Amygdala (tissue), 56 donors: ENCODE measurements around the gene ZNF366.

Experiments used
- DNase-seq, 56 donors: peaks; one replicate each; lab custom pipeline; 2025; lab: John Stamatoyannopoulos, UW

Gene ZNF366

GRCh38 chr5:72497823-72498222, 9.4 kb downstream of the ZNF366 start:
- DNase-seq: no peak

GRCh38 chr5:72495410-72495809, 11.8 kb downstream of the ZNF366 start:
- no peak for DNase-seq

- DNase-seq: no peak
These were observed 12.5 kb downstream of the ZNF366 start for GRCh38 chr5:72494623-72495124.

GRCh38 chr5:72489536-72489935, 17.7 kb downstream of the ZNF366 start:
- DNase-seq: no peak

GRCh38 chr5:72488756-72489155, 18.5 kb downstream of the ZNF366 start:
- DNase-seq: no peak

- DNase-seq: no peak
These were observed 20.0 kb downstream of the ZNF366 start for GRCh38 chr5:72487177-72487576.

GRCh38 chr5:72486371-72486770, 20.8 kb downstream of the ZNF366 start:
- DNase-seq: no peak

GRCh38 chr5:72485430-72485974, 21.7 kb downstream of the ZNF366 start:
- no peak for DNase-seq

- DNase-seq: no peak
These were observed 25.2 kb downstream of the ZNF366 start for GRCh38 chr5:72482046-72482445.

- DNase-seq: no peak
These were observed 26.4 kb downstream of the ZNF366 start for GRCh38 chr5:72480841-72481240.

GRCh38 chr5:72479921-72480320, 27.3 kb downstream of the ZNF366 start:
- DNase-seq: no peak

- peak in 1 of 56 donors; percentile 6 for DNase-seq
These were observed 28.5 kb downstream of the ZNF366 start for GRCh38 chr5:72478684-72479083.

GRCh38 chr5:72478276-72478675, 28.9 kb downstream of the ZNF366 start:
- DNase-seq: no peak

- DNase-seq: no peak
These were observed 29.6 kb downstream of the ZNF366 start for GRCh38 chr5:72477644-72478043.

- DNase-seq: no peak
These were observed 30.0 kb downstream of the ZNF366 start for GRCh38 chr5:72477176-72477575.

GRCh38 chr5:72476721-72477120, 30.5 kb downstream of the ZNF366 start:
- DNase-seq: no peak

GRCh38 chr5:72476275-72476674, 30.9 kb downstream of the ZNF366 start:
- DNase-seq: no peak

GRCh38 chr5:72474516-72474915, 32.7 kb downstream of the ZNF366 start:
- DNase-seq: no peak

GRCh38 chr5:72474046-72474500, 33.1 kb downstream of the ZNF366 start:
- DNase-seq: no peak

- DNase-seq: no peak
These were observed 34.4 kb downstream of the ZNF366 start for GRCh38 chr5:72472666-72473422.

- DNase-seq: no peak
These were observed 35.2 kb downstream of the ZNF366 start for GRCh38 chr5:72472031-72472430.

GRCh38 chr5:72470826-72471225, 36.4 kb downstream of the ZNF366 start:
- DNase-seq: no peak
